ENCODE measurements around the gene LRRC8D. TPM values are rescaled to one million over a fixed set of nuclear protein-coding genes. Genes with fewer than 3 reads are reported as not detected.

LRRC8D gene
- total RNA-seq, 1 donor from 2014 or later = 30.6 TPM

GRCh38 chr1:89799495-89799894, 21.3 kb upstream of the LRRC8D start:
- Histone ChIP-seq H3K36me3 (ENCODE audit: control insufficient read depth, insufficient read depth, low read length) (no peaks in the 10 kb centered on the region), H3K27me3 (ENCODE audit: control insufficient read depth, insufficient read depth, low read length) (no peaks in the 10 kb centered on the region), H3K4me3 (ENCODE audit: low read depth, low read length) (no peak overlapping the region)
- no peak for TF ChIP-seq CTCF (IDR thresholded peaks at IDR 0.05; ENCODE audit: insufficient read depth, low read length, poor library complexity, severe bottlenecking)
- no peak for DNase-seq (ENCODE audit: low read depth)

GRCh38 chr1:89800022-89800655, 20.7 kb upstream of the LRRC8D start:
- no peaks in the 10 kb centered on the region for H3K36me3 ChIP-seq (ENCODE audit: control insufficient read depth, insufficient read depth, low read length)
- no peak overlapping the region for H3K4me3 ChIP-seq (ENCODE audit: low read depth, low read length)
- no peak for TF ChIP-seq CTCF (IDR thresholded peaks at IDR 0.05; ENCODE audit: insufficient read depth, low read length, poor library complexity, severe bottlenecking)
- no peak for DNase-seq (ENCODE audit: low read depth)
- no peaks in the 10 kb centered on the region for H3K27me3 ChIP-seq (ENCODE audit: control insufficient read depth, insufficient read depth, low read length)

GRCh38 chr1:89800718-89801117, 20.1 kb upstream of the LRRC8D start:
- DNase-seq (ENCODE audit: low read depth) = no peak
- no peaks in the 10 kb centered on the region for H3K27me3 ChIP-seq (ENCODE audit: control insufficient read depth, insufficient read depth, low read length)
- no peak for TF ChIP-seq CTCF (IDR thresholded peaks at IDR 0.05; ENCODE audit: insufficient read depth, low read length, poor library complexity, severe bottlenecking)
- H3K36me3 ChIP-seq (ENCODE audit: control insufficient read depth, insufficient read depth, low read length) = no peaks in the 10 kb centered on the region
- H3K4me3 ChIP-seq (ENCODE audit: low read depth, low read length) = no peak overlapping the region

GRCh38 chr1:89802051-89802450, 18.8 kb upstream of the LRRC8D start:
- Histone ChIP-seq H3K27me3 (ENCODE audit: control insufficient read depth, insufficient read depth, low read length) (no peaks in the 10 kb centered on the region), H3K36me3 (ENCODE audit: control insufficient read depth, insufficient read depth, low read length) (no peaks in the 10 kb centered on the region), H3K4me3 (ENCODE audit: low read depth, low read length) (no peak overlapping the region)
- TF ChIP-seq CTCF (IDR thresholded peaks at IDR 0.05; ENCODE audit: insufficient read depth, low read length, poor library complexity, severe bottlenecking) = no peak
- DNase-seq (ENCODE audit: low read depth) = no peak

- Histone ChIP-seq H3K27me3 (ENCODE audit: control insufficient read depth, insufficient read depth, low read length) (no peaks in the 10 kb centered on the region), H3K36me3 (ENCODE audit: control insufficient read depth, insufficient read depth, low read length) (no peaks in the 10 kb centered on the region), H3K4me3 (ENCODE audit: low read depth, low read length) (no peak overlapping the region)
- no peak for TF ChIP-seq CTCF (IDR thresholded peaks at IDR 0.05; ENCODE audit: insufficient read depth, low read length, poor library complexity, severe bottlenecking)
- DNase-seq (ENCODE audit: low read depth) = no peak
Measured at GRCh38 chr1:89802841-89803240, 18.0 kb upstream of the LRRC8D start.

GRCh38 chr1:89804642-89805237, 16.1 kb upstream of the LRRC8D start:
- DNase-seq (ENCODE audit: low read depth) = peak; percentile 57
- peak; percentile 92 for TF ChIP-seq CTCF (IDR thresholded peaks at IDR 0.05; ENCODE audit: insufficient read depth, low read length, poor library complexity, severe bottlenecking)
- Histone ChIP-seq H3K4me3 (ENCODE audit: low read depth, low read length) (no peak overlapping the region), H3K36me3 (ENCODE audit: control insufficient read depth, insufficient read depth, low read length) (no peaks in the 10 kb centered on the region), H3K27me3 (ENCODE audit: control insufficient read depth, insufficient read depth, low read length) (no peaks in the 10 kb centered on the region)
